OCI-M2 (cell line): ENCODE data around the gene INO80B.

Experiments
- DNase-seq: peaks from one replicate; lab custom pipeline; 2025; ENCODE audit not compliant: unreplicated experiment; lab: John Stamatoyannopoulos, UW

INO80B gene

DNA sequence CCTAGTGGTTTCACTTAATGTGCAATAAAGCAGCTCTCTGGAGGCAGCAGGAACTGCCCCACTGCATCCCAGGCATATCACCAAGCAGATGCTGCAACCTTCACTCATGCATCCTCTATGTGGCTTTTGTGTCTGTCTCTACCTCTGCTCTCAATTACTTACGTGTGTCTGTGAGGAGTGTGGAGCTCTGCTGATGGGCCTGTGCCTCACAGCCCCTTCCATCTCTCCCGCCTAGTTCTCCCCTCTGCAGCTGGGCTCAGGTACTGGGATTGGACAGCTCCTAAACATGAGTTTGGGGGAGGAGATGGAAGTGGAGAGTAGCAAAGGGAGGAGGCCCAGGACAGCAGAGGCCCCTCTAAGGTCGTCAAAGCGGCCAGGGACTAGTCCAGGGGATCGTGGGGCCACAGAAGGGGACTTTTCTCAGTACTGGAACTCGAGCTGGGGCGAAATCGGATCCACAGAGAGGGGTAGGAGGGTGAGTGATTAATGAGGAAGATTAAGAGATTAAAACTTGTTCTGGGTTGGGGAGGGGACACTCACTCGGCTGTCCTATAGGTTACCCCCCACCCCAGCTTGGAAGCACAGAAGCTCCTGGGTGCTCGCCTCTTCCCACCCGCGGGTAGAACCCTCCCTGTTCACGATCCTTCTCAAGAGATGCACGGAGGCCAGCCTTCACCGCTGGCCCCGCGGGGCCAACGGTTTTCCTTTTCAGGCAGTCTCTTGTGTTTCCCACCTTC lies 46.6 kb downstream of the INO80B start:
- DNase-seq = no peak

GRCh38 chr2:74502147-74502719 lies 47.3 kb downstream of the INO80B start:
- DNase-seq = no peak

- no peak for DNase-seq
Measured at GRCh38 chr2:74502720-74503505, 48.0 kb downstream of the INO80B start.

DNA sequence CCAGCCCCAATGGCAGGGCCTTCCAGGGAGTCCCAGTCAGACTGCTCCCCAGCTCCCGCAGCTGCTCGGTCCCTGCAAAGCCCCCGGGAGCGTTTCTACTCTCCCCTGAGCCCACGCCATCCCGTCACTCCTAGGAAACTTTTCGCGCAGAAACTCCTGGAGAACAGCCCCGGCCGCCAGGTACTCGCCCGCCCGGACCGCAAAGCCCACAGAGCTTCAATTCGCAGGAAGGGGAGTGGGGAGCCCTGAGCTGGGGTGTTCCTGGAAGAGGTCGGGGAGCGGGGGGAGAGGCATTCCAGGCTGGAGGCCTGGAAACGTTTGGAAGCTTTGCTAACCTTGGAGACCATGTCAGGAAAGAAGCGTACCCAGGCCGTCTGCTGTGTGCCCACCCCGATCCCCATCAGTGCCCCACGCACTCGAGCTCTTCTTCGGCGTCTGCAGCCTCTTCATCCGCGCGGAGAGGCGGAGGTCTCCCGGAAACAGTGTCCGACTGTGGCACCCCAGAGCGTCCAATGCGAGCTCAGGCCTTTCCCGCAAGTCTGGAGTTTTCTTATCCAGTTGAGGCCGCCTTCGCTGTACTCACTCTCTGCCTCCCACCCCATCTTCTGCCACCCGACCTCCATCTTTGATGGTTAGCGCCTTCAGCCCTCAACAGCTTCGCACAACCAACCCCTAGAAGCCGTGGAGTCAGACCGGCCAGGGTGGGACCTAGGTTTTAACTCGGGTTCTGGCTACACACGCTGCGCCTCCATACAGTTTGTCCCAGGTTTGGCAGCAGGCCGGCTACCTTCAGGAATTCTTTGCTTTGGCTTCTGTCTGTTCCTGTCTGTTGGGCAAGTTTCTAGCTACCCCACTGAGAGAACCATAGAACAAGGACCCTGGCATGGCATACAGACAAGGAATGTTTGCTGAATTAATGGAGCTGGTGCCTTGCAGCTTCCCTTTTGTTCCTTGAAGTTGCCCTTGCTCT lies 48.9 kb downstream of the INO80B start:
- DNase-seq = no peak

DNA sequence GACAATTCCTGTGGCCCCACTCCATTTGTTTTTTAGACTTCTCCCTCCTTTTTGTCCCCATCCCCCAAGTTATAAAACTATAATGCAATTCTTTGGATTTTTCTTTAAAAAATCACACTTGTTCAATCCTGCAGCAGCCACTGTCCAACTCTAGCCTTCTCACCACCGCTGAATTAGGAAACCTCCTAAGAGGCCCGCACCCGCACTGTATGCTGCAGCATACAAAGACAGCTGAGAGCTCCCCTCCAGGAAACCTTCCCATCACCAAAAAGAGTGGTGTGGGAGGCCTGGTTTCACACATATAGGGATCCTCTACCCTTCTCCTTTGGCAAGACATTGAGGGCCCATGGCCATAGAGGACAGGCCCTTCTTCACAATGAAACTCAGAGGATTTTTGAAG lies 49.7 kb downstream of the INO80B start:
- DNase-seq = no peak

DNA sequence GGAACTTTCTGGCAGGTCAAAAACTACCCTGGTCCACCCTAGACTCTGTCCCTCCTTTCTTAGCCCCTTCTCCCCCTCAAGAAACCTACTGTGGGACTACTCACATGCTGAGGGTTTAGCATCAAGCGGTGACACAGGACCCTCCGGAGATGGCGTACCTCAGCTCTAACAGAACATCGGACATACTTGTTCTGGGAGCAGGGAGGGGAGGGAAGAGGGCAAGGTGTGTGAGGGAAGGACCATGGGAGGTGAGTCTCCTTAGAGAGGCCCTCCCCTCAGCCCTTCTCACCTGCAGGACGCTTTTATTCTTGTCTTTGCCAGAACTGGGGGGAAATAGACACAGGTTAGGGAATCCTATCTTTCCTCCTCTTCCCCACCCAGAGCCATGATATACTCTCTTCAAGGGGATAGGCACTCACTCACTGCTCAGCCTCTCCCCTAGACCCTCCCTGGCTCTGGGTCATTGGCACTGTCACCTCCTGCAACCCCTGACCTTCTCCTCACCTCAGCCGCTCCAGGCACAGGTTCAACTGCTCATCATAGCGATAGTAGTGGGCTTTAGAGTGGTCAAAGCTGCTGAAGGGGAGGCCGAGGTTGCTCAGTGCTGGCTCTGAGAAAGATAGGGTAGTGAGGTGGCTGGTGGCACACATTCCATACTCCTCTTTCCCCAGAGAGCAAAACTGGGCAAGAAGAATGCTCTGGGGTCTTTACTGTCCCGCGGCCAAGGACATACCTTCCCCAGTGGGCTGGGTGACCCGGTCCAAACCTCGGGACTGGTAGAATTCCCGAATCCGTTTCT lies 50.8 kb downstream of the INO80B start:
- DNase-seq = no peak

DNA sequence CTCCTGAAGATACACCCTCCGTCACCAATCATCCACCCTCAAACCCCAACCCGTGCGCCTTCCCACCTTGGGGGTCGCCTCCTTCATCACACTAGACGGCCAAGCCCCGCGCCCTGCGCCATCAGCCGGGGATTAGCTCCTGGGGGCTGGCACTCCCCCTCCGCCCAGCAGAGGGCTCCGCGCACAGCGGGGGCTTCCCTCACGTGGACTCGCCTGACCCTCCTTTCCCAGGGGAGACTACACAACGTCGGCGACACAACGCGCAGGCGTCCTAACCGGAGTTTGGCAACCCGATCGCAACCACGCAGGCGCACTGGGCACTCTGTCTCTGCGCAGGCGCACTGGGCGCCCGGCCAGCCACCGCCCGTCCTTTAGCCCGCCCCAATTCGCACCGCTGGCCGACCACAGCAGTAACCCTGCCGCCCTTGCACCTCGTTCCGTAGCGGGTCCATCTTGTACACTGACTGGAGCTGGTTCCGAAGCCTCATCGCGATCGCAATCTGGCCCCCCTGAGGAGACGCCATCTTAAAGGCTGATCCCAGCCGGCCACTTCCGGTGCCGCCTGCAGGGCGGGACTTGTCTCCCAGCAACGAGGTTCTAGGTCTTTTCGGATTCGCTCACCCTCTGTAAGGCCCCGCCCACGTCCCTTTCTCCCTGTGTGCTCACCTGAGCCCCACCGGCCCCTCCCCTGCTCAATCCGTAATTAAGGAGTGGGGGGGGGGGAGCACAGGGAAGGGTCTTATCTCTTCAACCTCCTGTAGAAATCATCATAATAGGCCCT lies 52.4 kb downstream of the INO80B start, which contains the start of gene PCGF1:
Gene PCGF1, minus strand, starts transcription at position 551 of the 781 bp plus-strand sequence. Its CDS starts 27 bp downstream, at position 524.
- peak; percentile 70 for DNase-seq
